Measurements from ENCODE around the gene PPP4R1. TPM values are rescaled to one million over a fixed set of nuclear protein-coding genes. Genes with fewer than 3 reads are reported as not detected.
A peak's percentile ranks its signal among the peaks of the same experiment; 100 is the strongest.

Gene PPP4R1
- total RNA-seq, 2 donors from 2014 or later, result 52.5 to 77.5 TPM

DNA sequence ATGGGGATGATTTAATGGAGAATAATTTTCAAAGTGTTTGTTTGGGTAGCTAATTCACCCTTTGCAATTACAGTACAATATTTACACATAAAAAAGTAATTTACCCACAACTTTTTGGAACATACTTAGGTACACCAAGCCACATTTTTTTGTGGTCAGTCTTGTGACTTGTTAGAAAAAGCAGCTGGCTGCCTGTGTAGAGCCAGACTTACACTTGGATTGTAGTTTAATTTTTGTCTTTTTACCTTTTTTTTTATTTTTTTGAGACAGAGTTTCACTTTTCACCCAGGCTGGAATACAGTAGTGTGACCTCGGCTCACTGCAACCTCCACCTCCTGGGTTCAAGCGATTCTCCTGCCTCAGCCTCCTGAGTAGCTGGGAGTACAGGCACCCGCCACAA is 93.7 kb downstream of the PPP4R1 start:
- Histone ChIP-seq H3K36me3 (no peaks in the 10 kb centered on the region), H3K4me1 (no peaks in the 10 kb centered on the region), H3K9me3 (no peaks in the 10 kb centered on the region), H3K4me3 (no peak overlapping the region), H3K9ac (ENCODE audit: low read depth in 2 of 2, low read length in 2 of 2) (no peak overlapping the region), H3K27ac (no peak overlapping the region), H3K27me3 (no peaks in the 10 kb centered on the region)
- intact Hi-C loops (cut with DNase I), result no loop called here
- TF ChIP-seq, protein P1, sequence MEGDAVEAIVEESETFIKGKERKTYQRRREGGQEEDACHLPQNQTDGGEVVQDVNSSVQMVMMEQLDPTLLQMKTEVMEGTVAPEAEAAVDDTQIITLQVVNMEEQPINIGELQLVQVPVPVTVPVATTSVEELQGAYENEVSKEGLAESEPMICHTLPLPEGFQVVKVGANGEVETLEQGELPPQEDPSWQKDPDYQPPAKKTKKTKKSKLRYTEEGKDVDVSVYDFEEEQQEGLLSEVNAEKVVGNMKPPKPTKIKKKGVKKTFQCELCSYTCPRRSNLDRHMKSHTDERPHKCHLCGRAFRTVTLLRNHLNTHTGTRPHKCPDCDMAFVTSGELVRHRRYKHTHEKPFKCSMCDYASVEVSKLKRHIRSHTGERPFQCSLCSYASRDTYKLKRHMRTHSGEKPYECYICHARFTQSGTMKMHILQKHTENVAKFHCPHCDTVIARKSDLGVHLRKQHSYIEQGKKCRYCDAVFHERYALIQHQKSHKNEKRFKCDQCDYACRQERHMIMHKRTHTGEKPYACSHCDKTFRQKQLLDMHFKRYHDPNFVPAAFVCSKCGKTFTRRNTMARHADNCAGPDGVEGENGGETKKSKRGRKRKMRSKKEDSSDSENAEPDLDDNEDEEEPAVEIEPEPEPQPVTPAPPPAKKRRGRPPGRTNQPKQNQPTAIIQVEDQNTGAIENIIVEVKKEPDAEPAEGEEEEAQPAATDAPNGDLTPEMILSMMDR (IDR thresholded peaks at IDR 0.05), result no peak
- DNase-seq, result no peak

- Histone ChIP-seq H3K27me3 (no peaks in the 10 kb centered on the region), H3K36me3 (no peaks in the 10 kb centered on the region), H3K9ac (ENCODE audit: low read depth in 2 of 2, low read length in 2 of 2) (no peak overlapping the region), H3K4me3 (no peak overlapping the region), H3K9me3 (no peaks in the 10 kb centered on the region), H3K4me1 (no peaks in the 10 kb centered on the region), H3K27ac (no peak overlapping the region)
- intact Hi-C loops (cut with DNase I), result loop anchor here (10.0 kb wide), 3 partner anchors 125 to 445 kb away; partner anchors contain the start of gene TWSG1
- TF ChIP-seq, protein P1 (IDR thresholded peaks at IDR 0.05), result no peak
- DNase-seq, result no peak
Measured at GRCh38 chr18:9519399-9519798, 95.0 kb downstream of the PPP4R1 start.

DNA sequence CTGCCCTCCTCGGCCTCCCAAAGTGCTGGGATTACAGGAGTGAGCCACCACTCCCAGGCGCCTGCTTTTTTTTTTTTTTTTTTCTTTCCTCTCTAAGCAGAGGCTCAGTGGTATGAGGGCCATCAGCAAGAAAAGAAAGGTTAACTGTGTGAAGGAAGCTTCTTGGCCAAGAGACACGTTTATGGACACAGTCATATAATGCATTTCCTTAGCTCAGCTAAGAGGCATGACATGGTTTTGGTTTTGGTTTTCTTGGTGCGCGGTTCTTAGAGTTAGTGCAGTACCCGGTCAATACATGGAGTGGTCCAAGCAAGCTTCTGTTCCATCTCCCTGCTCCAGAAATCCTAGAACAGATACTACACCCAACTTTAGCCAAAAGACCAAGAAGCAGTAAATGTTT is 96.5 kb downstream of the PPP4R1 start:
- Histone ChIP-seq H3K27ac (no peak overlapping the region), H3K4me3 (no peak overlapping the region), H3K9ac (ENCODE audit: low read depth in 2 of 2, low read length in 2 of 2) (no peak overlapping the region), H3K36me3 (no peaks in the 10 kb centered on the region), H3K9me3 (no peaks in the 10 kb centered on the region), H3K4me1 (no peaks in the 10 kb centered on the region), H3K27me3 (no peaks in the 10 kb centered on the region)
- TF ChIP-seq, protein P1 (IDR thresholded peaks at IDR 0.05), result no peak
- intact Hi-C loops (cut with DNase I), result loop anchor here (10.0 kb wide), 3 partner anchors 123 to 443 kb away; partner anchors contain the start of gene TWSG1
- no peak for DNase-seq

GRCh38 chr18:9516437-9517064 is 97.8 kb downstream of the PPP4R1 start:
- Histone ChIP-seq H3K9me3 (no peaks in the 10 kb centered on the region), H3K36me3 (no peaks in the 10 kb centered on the region), H3K4me3 (no peak overlapping the region), H3K4me1 (no peaks in the 10 kb centered on the region), H3K27me3 (no peaks in the 10 kb centered on the region), H3K9ac (ENCODE audit: low read depth in 2 of 2, low read length in 2 of 2) (no peak overlapping the region), H3K27ac (no peak overlapping the region)
- intact Hi-C loops (cut with DNase I), result loop anchor here (10.0 kb wide), 3 partner anchors 122 to 442 kb away; partner anchors contain the start of gene TWSG1
- DNase-seq, result no peak
- TF ChIP-seq, protein P1 (IDR thresholded peaks at IDR 0.05), result peak; percentile 89

DNA sequence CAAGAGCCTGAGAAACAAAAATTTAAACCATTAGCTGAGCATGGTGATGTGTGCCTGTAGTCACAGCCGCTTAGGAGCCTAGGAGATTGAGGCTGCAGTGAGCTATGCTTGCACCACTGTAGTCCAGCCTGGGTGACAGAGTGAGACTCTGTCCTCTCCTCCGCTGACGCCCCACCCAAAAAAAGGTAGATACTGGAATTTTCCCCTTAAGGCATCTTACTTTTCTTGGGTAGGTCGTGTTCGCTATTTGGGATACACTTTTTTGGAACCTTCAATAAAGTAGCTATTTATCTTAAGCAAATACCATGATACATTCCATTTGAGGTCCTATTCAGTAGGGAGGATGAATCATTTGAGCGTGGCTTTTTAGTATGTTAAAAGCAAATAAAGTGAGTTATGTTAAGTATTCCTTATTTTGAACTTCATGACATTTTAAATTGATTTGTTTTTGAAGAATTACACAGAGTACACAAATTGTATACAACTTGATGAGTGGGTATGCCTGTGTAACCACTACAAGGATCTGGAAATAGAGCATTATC is 100.3 kb downstream of the PPP4R1 start:
- TF ChIP-seq, protein P1 (IDR thresholded peaks at IDR 0.05), result no peak
- H3K9me3 ChIP-seq, result no peaks in the 10 kb centered on the region
- intact Hi-C loops (cut with DNase I), result loop anchor here (10.0 kb wide), 3 partner anchors 119 to 439 kb away; partner anchors contain the start of gene TWSG1
- H3K36me3 ChIP-seq, result no peaks in the 10 kb centered on the region
- no peaks in the 10 kb centered on the region for H3K4me1 ChIP-seq
- H3K27me3 ChIP-seq, result no peaks in the 10 kb centered on the region
- H3K4me3 ChIP-seq, result no peak overlapping the region
- DNase-seq, result no peak
- no peak overlapping the region for H3K27ac ChIP-seq
- H3K9ac ChIP-seq (ENCODE audit: low read depth in 2 of 2, low read length in 2 of 2), result no peak overlapping the region

All from colonic mucosa (tissue), 4 donors.